Stimulated activated naive CD8-positive, alpha-beta T cell treated with anti-CD3 and anti-CD28 coated beads, Interleukin-15, Interleukin-2, amounts not matched to agents 100 ng/mL and 50 ng/mL, for 24 hours (primary cell): ENCODE data around the gene SCRN1.

Source experiments
- H3K27ac Mint-ChIP-seq: one replicate; pipeline ENCODE4 v1.8.0; 2021; ENCODE audit warnings: mild to moderate bottlenecking, mixed read lengths
- H3K27me3 Mint-ChIP-seq: one replicate; pipeline ENCODE4 v1.8.0; 2021; ENCODE audit warnings: mixed read lengths
- H3K36me3 Mint-ChIP-seq: one replicate; pipeline ENCODE4 v1.8.0; 2021; ENCODE audit warnings: low read depth, mixed read lengths
- H3K4me1 Mint-ChIP-seq: one replicate; pipeline ENCODE4 v1.8.0; 2021; ENCODE audit warnings: low read depth, mixed read lengths
- H3K4me3 Mint-ChIP-seq: one replicate; pipeline ENCODE4 v1.8.0; 2021; ENCODE audit warnings: mild to moderate bottlenecking, mixed read lengths
- H3K9me3 Mint-ChIP-seq: one replicate; pipeline ENCODE4 v1.8.0; 2021; ENCODE audit warnings: mixed read lengths

SCRN1 gene

DNA sequence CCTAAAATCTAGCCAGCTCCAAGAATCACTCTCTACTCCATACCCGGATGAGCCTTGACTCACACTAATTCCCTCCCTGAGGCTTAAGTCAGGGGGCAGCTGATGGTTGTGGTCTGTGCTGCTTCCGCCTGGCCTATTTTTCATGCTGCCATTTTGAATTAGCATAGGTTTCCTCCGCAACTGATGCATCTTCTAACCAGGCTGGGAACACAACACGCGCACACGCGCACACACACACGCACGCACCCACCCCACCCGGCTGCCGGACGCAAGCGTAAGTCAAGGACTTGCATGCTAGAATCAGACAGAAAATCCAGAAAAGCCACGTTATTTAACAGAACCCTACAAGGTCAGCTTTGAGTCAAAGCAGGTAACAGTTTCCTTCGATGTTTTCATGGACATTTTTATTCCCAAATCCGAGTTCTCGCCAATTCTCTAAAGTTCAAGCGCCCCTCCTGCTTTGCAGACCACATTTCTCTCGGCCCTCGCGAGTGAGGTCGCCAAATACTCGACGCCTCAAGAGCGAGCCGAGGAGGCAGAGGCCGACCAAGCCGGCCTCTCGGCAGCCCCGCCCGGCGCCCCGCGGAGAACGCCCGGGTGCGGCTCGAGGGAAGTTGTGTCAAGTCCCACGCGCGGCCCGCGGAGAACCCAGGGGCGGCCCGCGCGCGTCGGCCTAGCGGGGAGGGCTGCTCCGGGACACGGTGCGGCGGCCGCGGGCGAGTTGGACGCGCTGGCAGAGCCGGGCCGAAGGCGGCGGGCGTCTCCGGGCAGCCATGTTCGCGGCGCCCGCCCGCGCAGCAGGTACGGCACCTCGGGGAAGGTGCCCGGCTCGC lies 961 bp downstream of the SCRN1 start:
- Mint-ChIP-seq H3K9me3 (peaks cover 5% of the 10 kb centered on the region), H3K27ac (peak overlapping the region; percentile 82), H3K36me3 (no peaks in the 10 kb centered on the region), H3K27me3 (peaks cover 41% of the 10 kb centered on the region), H3K4me3 (peak overlapping the region; percentile 84), H3K4me1 (peaks cover 30% of the 10 kb centered on the region)

DNA sequence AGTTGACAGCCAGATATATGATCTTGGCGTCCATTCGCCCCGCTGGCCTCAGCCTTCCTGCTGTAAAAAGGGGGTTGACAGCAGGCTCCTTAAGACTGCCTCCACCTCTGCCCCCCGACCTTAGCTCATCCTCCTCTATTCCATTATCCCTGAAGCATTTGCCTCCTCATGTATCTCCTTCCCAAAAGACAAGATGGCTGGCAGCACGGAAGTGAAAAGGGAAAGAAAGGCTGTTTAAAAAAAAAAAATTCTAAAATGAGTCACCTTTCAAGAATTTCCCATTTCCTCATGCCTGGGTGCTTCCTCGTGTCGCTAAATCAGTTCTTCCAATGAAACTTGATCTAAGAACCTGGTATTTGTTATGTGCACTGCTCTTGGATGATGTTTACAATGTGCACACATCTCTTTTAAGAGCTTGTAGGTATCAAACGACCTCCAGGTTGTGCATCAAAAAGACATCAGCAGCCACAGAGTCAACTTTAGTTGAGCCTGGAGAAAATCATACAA lies 1.7 kb downstream of the SCRN1 start:
- Mint-ChIP-seq H3K4me3 (peak overlapping the region; percentile 84), H3K4me1 (peaks cover 30% of the 10 kb centered on the region), H3K27me3 (peaks cover 43% of the 10 kb centered on the region), H3K9me3 (peaks cover 5% of the 10 kb centered on the region), H3K36me3 (no peaks in the 10 kb centered on the region), H3K27ac (peak overlapping the region; percentile 82)

DNA sequence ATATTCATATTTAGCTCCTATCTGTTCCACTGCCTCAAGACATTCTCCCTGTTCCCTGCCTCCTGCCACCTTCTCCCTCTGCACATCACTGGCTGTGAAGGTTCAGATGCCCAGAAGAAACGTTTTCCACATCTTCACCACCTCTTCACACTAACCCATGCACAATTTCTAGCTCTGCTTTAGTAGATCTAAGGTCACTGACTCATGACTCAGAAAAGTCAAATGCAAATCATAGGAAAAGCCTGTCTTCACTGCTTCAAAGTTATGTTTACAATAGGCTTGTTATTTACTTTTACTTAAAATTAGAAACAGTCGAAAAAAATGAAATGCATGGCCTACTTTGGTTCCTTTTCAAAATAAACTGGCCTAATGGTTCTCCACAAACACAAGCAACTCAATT lies 2.5 kb downstream of the SCRN1 start:
- Mint-ChIP-seq H3K4me3 (peak overlapping the region; percentile 14), H3K36me3 (no peaks in the 10 kb centered on the region), H3K9me3 (no peaks in the 10 kb centered on the region), H3K27ac (peak overlapping the region; percentile 49), H3K27me3 (peaks cover 38% of the 10 kb centered on the region), H3K4me1 (peaks cover 30% of the 10 kb centered on the region)

DNA sequence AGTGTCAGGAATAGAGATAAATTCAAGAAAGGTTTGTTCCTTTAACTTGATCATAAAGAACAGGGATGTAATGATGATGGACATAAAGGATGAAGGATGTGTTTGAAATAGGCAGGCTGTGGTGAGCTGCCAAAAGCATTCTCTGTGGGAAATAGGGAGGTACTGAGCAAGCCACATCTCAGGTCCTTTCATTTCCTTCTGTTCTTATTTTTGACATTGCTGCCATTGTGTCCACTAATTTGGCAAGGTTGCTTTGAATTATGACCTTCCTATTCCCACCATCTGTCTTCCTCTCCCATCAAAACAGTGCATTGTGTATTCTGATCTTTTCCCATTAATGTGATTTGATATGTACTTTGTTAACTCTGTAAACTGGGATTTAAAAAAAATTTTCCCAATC lies 9.4 kb downstream of the SCRN1 start:
- H3K36me3 Mint-ChIP-seq: no peaks in the 10 kb centered on the region
- H3K27me3 Mint-ChIP-seq: peaks cover 10% of the 10 kb centered on the region
- no peaks in the 10 kb centered on the region for H3K4me1 Mint-ChIP-seq
- no peaks in the 10 kb centered on the region for H3K9me3 Mint-ChIP-seq
- no peak overlapping the region for H3K4me3 Mint-ChIP-seq
- no peak overlapping the region for H3K27ac Mint-ChIP-seq

DNA sequence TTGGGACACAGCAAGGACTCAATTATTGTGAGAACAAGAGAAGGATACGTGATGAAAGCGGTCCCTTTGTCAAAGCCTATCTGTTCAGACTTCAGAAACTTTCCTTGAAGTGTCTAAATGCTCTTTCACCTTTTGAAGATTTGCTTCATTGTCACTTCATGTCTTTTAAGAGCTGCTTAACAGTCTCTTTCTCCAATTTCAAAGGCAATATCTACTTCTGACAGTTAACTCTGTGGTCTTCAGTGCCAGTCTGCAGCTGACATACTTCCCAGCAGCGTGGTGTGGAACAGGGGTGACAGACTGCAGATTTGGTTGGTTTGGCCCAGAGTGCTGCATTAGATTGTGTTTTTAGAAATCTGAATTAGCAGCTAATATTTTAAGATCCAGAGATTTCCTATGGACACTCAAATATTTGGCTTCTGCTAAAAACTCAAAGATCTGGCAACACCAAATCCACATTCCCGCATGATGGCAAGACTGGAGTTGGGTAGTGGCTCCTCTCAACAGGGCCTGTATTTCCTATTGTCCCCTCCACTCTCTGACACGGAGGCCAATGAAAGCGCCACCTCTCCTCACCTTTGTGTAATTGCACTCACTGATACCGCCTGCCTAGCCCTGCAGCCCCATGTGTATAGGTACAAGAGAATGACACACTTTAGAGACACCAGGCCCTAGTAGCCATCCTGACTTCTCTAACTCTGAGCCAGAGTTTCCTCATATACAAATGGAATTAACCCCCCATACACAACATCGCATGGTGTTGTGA lies 11.5 kb downstream of the SCRN1 start:
- H3K9me3 Mint-ChIP-seq: no peaks in the 10 kb centered on the region
- no peak overlapping the region for H3K27ac Mint-ChIP-seq
- no peaks in the 10 kb centered on the region for H3K36me3 Mint-ChIP-seq
- peaks cover 5% of the 10 kb centered on the region for H3K27me3 Mint-ChIP-seq
- no peaks in the 10 kb centered on the region for H3K4me1 Mint-ChIP-seq
- no peak overlapping the region for H3K4me3 Mint-ChIP-seq

DNA sequence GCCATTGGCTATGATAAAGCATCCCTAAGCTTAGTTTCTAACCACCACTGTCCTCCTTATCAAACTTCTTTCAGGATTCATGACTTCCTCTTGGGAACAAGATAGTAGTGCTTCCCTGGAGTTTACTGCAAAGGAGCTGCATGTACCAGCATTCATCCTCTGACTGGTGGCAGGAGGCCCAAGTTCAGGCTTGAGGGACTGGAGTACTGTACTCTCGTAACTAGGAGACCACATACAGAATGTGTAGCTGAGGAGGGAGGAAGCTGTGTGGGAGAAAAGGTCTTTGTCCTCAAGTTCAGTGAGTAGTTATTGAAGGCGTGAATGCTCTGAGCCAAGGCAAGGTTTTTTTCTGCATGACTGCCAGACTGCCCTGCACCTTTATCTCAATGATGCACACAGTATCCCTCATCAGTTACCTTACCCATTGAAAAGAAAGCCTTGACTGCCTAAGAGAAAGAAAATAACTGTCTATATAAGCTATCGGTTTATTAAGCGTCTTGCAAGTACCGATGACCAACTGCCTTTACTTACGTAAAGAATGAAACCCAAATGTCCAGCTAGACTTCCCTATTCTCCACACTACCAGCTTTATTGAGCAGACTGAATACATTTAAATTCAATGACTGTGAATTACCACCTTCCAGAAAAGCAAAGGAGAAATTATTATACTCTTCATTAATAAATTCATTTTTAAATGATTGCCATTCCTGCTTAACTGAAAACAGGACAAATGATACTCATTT lies 12.8 kb downstream of the SCRN1 start:
- no peaks in the 10 kb centered on the region for H3K36me3 Mint-ChIP-seq
- no peak overlapping the region for H3K27ac Mint-ChIP-seq
- H3K27me3 Mint-ChIP-seq: peaks cover 5% of the 10 kb centered on the region
- H3K4me1 Mint-ChIP-seq: no peaks in the 10 kb centered on the region
- no peak overlapping the region for H3K4me3 Mint-ChIP-seq
- H3K9me3 Mint-ChIP-seq: no peaks in the 10 kb centered on the region

DNA sequence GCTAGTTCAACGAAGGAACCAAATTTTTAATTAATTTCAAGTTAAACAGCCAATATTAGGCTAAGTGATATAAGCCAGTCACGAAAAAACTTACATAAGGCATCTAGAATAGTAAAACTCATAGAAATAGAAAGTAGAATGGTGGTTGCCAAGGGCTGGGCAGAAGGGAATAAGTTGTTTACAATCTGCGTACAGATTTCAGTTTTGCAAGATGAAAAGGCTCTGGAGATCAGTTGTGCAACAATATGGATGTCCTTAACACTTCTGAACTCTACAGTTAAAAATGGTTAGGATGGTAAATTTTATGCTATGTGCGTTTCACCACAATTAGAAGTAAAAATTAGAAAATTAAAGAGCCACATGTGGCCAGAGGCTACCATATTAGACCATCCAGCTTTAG lies 13.3 kb downstream of the SCRN1 start:
- H3K27me3 Mint-ChIP-seq: peaks cover 5% of the 10 kb centered on the region
- no peaks in the 10 kb centered on the region for H3K9me3 Mint-ChIP-seq
- H3K36me3 Mint-ChIP-seq: no peaks in the 10 kb centered on the region
- H3K4me3 Mint-ChIP-seq: no peak overlapping the region
- no peaks in the 10 kb centered on the region for H3K4me1 Mint-ChIP-seq
- H3K27ac Mint-ChIP-seq: no peak overlapping the region

DNA sequence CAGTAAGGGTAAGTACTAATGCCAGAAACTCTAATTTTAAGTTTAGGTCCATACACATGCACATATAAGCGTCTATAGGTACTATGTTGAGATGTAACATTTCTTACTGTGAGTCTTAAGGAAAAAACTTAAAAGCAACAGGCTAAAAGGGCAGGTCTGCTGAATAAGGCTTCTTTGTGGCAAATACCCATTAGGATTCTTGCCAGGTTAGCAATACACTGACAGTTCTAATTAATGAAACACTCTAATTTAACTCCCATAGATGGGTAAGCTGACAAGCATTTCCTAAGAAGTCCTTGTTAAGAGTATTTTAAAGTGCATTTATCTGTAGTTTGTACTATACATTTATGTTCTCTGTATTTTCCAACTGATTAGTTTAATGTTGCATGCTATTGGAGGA lies 14.0 kb downstream of the SCRN1 start:
- Mint-ChIP-seq H3K27ac (no peak overlapping the region), H3K9me3 (no peaks in the 10 kb centered on the region), H3K27me3 (peaks cover 5% of the 10 kb centered on the region), H3K4me3 (no peak overlapping the region), H3K36me3 (no peaks in the 10 kb centered on the region), H3K4me1 (no peaks in the 10 kb centered on the region)

DNA sequence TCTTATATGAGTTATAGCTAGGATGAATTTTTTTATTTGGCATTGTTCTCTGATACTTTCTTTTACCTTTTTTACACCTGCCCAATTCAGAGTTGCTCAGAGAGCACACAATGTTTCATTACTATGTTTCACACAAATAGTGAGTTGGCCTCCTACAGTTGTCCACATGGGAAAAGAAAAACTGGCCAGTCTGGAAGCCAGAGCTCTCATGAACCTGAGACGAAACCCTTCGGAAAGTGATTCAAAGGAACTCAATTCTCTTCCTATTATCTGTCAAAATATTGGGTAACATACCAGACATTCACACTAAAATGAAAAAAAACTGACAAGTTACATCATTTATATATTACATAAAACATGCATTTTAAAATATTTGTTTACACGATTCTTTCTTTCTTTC lies 15.3 kb downstream of the SCRN1 start:
- H3K27me3 Mint-ChIP-seq: no peaks in the 10 kb centered on the region
- H3K4me1 Mint-ChIP-seq: peaks cover 10% of the 10 kb centered on the region
- H3K27ac Mint-ChIP-seq: no peak overlapping the region
- H3K9me3 Mint-ChIP-seq: no peaks in the 10 kb centered on the region
- H3K4me3 Mint-ChIP-seq: no peak overlapping the region
- H3K36me3 Mint-ChIP-seq: no peaks in the 10 kb centered on the region

DNA sequence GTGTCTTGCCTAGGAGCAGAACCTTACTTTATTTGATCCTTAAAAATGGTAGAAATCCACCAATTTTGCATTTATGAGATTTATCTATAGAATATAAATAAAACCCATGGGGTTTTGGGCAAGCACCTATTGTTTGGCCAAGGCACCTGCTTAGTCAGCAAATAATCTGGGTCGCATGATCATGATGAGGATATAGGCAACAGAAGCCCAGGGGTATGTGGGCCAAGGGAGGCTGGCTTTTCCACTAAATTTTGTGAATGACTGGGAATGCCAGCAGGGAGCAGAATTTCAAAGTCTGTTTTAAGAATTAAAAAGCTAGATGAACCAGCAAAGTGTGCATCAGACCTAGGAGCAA lies 17.3 kb downstream of the SCRN1 start:
- Mint-ChIP-seq H3K4me3 (no peak overlapping the region), H3K36me3 (no peaks in the 10 kb centered on the region), H3K4me1 (peaks cover 10% of the 10 kb centered on the region), H3K9me3 (no peaks in the 10 kb centered on the region), H3K27ac (no peak overlapping the region), H3K27me3 (no peaks in the 10 kb centered on the region)

DNA sequence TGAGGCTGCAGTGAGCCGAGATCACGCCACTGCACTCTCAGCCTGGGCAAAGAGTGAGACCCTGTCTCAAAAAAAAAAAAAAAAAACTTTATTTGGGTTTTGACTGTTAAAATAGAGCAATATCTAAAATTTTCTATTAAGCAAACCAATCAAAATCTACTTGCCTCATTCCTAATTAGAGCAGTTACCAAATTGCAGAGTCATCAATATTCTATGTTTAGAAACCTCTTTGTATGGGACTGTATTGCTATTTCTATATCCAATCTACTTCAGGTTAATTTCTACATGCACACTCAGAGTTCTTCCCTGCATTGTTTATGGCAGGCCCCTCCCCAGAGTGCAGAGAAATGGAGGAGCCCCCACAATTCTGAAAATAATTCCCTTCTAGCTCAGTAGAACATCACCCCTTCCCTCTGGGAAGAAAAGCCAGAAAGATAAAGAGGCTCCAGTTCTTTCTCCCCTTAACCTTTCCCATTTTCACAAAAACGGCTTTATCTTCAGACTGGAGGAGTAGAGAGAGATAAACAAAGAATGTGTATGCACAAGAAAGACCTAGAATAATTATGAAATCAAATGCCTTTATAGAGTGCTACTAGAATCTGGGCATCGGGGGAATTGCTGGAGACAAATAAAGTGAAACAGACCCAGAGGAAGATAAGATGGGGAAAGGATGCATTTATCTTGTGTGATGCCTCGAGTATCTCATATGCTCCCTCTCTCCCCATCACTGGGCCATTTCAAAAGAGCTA lies 17.9 kb downstream of the SCRN1 start:
- no peaks in the 10 kb centered on the region for H3K27me3 Mint-ChIP-seq
- no peaks in the 10 kb centered on the region for H3K36me3 Mint-ChIP-seq
- H3K27ac Mint-ChIP-seq: no peak overlapping the region
- no peaks in the 10 kb centered on the region for H3K9me3 Mint-ChIP-seq
- H3K4me3 Mint-ChIP-seq: no peak overlapping the region
- peaks cover 10% of the 10 kb centered on the region for H3K4me1 Mint-ChIP-seq

DNA sequence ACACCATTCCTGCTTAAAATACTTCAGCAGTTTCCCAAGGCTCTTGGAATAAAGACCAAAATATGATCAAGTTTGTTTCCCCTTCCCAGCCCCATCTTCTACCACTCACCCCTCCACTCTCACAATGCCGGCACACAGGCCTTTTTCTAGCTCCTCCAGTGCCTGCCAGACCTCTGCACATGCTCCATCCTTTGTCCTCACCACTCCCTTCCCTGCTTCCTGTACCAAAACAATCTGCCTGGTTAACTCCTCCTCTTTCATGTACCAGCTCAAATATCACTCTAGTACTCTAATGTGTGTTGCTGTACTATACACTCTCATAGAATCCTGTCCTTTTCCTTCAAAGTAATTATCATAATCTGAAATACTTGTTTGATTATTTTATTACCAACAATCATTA lies 19.4 kb downstream of the SCRN1 start:
- Mint-ChIP-seq H3K27me3 (no peaks in the 10 kb centered on the region), H3K4me3 (no peak overlapping the region), H3K27ac (no peak overlapping the region)

DNA sequence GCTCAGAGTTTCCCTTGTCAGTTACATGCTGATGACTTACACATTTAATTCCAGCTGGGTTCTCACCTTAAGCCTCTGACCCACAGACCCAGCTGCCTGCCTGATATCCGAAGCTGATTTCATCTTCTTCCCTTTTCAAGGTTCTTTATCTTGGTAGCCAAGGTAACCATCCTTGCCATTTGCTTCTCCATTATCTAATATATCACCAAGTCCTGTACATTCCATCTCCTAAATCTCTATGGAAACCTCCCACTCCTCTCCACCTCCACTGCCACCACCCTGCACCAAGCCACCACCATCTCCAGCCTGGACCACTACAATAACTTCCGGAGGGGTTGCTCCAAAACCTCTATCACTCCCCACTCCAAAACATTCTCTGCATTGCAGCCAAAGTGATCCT lies 19.9 kb downstream of the SCRN1 start:
- Mint-ChIP-seq H3K9me3 (no peaks in the 10 kb centered on the region), H3K4me3 (no peak overlapping the region), H3K27me3 (no peaks in the 10 kb centered on the region), H3K36me3 (no peaks in the 10 kb centered on the region), H3K4me1 (peaks cover 10% of the 10 kb centered on the region), H3K27ac (no peak overlapping the region)

More for the DNA sequence above, 19.4 kb downstream of the SCRN1 start:
- no peaks in the 10 kb centered on the region for H3K9me3 Mint-ChIP-seq
- H3K4me1 Mint-ChIP-seq: peaks cover 10% of the 10 kb centered on the region
- H3K36me3 Mint-ChIP-seq: no peaks in the 10 kb centered on the region

DNA sequence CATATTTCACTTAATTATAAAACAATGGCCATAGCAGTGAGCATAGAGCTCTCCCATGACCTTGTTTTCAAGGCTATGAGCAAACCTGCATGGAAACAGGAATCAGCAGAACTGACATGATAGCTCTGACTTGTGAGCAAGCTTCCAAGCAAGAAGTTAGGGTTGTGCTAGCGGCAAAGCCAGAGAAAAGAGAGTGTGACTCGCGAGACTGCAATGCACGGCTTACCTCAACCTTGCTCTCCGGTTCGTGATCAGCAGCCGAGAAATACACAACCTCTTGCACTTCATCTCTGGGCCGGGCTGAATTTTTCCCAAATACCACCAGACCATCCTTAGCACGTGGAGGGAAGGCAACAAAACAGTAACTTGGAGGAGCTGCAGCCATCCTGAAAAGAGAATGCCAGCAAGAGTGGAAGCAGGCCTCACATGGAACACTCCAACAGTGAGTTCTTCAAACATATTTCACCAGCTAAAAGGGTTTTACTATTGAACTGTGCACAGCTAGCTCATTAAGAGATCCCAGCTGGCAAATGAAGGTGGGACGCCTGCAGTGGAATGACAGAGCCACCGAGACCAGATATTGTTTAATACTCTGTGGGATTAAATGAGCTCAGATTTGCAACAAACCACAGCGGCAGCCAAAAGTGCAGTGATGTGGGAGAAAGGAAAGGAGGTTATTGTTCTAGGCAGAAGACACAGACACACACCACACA lies 20.8 kb downstream of the SCRN1 start:
- H3K36me3 Mint-ChIP-seq: no peaks in the 10 kb centered on the region
- H3K4me3 Mint-ChIP-seq: no peak overlapping the region
- no peak overlapping the region for H3K27ac Mint-ChIP-seq
- no peaks in the 10 kb centered on the region for H3K27me3 Mint-ChIP-seq
- no peaks in the 10 kb centered on the region for H3K9me3 Mint-ChIP-seq
- H3K4me1 Mint-ChIP-seq: peaks cover 10% of the 10 kb centered on the region
